KG1 (cell line): ENCODE data around the gene CHMP4B.

Experiments used
- DNase-seq: peaks from one replicate; lab custom pipeline; 2025; lab: John Stamatoyannopoulos, UW

The CHMP4B gene

DNA sequence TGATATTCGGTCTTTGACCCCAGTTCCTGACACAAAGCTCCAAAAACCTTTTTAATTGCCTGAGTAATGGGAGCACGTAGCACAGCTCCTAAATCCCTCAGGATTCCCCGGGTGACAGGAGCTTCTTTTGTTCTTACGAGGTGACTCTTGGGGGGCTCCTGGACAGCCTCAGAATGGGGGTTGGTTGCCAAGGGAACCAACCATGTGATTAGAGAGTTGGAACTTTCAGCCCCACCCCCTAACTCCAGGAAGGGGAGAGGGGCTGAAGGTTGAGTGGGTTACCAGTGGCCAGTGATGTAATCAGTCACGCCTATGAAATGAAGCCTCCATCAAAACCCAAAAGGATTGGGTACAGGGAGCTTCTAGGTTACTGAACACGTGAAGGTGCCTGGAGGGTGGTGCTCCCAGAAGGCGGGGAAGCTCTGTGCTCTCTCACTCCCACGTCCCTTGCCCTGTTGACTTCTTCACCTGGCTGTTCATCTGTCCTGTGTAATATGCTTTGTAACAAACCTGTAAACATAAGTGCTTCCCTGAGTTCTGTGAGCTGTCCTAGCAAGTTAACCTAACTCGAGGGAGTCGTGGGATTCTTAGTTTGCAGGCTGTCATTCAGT, 89.5 kb downstream of the CHMP4B start:
- no peak for DNase-seq

DNA sequence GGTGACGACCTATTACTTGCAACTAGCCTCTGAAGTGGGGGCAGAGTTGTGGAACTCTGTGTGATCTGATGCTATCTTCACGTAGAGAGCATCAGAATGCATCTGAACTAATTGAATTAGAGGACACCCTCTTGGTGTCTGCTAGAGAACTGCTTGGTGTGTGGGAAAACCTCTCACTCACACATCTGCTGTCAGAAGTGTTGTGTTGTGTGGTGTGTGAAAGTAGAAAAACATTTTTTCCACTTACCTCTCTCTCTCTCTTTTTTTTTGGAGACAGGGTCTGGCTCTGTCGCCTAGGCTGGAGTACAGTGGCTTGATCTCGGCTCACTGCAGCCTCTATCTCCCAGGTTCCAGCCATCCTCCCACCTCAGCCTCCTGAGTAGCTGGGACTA, 90.0 kb downstream of the CHMP4B start:
- no peak for DNase-seq

GRCh38 chr20:33902011-33902410, 90.9 kb downstream of the CHMP4B start:
- no peak for DNase-seq
